Embryonic facial prominence (tissue), 1 donor: ENCODE results near the gene ITPRID1.
"Not testable (repeated sequence)": the region's sequence is repeated elsewhere in the genome, so short reads cannot be mapped to it uniquely, and the experiment has no call there.

ENCODE experiments used
- DNase-seq: peaks from one replicate; pipeline ENCODE4 v3.0.0-alpha.2; 2016; ENCODE audit errors: extremely low spot score

ITPRID1 gene

GRCh38 chr7:31513790-31514189, at the start of gene ITPRID1:
ITPRID1 (plus strand) TSS chr7:31514090; CDS start chr7:31553025, 38,935 bp downstream.
- no peak for DNase-seq

DNA sequence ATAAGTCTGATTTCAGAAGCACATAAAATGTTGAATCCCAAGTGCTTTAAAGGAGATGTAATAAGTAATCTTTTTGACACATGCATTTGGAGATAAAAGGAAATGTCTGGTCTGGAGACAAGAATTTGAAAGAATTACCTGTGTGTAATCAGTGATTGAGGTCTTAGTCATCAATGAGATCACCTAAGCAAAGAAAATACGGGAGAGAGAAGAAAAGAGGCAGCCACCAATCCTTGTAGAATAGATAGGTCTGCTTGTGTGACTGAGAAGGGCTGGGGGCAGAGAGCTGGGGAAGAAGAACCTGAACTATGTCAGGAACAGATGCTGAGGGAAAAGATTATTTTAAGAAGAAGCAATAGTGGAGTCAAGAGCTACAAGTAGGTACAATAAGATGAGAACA, 49.3 kb upstream of the ITPRID1 start:
- no peak for DNase-seq

GRCh38 chr7:31465285-31465684, 48.6 kb upstream of the ITPRID1 start:
- DNase-seq, result no peak

GRCh38 chr7:31466036-31466435, 47.9 kb upstream of the ITPRID1 start:
- no peak for DNase-seq

DNA sequence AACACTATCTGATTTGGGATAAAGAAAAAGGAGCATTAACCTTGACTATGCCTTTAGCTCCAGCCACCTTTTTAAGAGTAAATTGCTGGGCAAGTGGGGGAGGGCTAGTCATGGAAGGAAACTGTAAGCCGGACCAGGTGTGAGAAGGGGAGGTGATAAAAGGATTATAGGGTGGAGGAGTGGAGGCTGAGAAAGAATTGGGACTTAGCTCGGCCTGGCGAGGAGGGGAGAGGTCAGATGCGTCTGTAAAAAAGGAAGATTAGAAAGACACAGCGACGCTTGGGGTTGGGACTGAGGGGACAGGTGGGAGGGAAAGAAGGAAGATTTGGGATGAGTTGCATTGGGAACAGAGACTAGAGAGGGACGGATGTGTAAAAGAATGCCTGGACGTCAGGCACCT, 43.0 kb upstream of the ITPRID1 start:
- DNase-seq, result not testable (repeated sequence)

DNA sequence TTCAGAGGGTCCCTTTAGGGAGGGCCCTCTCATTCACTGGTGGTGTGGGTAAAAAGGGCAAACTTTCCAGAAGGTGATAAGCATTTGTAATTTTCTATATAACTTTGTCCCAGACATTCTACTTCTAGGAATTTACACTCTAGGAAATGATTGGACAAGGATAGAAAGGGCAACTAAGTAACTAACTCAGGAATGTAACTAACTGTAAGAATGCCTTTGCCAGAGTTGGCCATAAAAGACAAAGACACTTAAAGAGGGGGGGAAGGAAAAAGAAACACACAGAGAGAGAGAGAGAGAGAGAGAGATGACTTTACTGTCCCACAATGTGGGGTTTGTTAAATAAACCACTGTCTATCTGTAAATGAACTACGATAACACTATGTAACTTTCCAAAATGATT, 38.5 kb upstream of the ITPRID1 start:
- DNase-seq, result no peak

DNA sequence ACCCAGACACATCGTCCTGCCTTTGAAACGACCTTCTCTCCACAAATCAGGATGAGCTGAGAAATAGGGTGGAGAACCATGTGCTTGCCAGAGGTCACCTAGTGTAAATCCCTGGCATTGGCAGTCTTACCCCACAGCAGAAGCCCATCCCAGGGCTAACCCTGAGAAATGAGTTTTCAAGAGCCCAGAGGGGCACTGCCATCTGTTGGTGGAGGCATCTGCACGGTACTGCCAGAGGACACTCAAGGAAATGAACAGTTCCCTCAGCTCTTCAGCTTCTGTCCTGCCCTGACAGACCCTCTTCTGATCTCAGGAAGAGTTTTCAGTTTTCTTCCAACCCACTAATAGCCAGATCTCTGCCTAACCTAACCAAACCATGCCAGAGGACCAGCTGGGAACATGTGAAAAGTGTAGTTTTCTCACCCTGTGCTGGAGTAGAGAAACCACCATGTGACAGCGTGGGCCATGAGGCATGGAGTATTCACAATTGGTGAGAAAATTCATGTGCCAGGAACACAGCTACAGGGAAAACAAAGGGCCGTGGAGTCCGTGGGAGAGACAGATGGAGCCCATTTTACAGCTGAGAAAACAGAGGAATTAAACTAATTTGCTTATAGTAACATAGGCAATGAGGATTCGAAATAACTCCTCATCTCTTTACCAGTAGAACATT, 37.7 kb upstream of the ITPRID1 start:
- DNase-seq, result no peak

DNA sequence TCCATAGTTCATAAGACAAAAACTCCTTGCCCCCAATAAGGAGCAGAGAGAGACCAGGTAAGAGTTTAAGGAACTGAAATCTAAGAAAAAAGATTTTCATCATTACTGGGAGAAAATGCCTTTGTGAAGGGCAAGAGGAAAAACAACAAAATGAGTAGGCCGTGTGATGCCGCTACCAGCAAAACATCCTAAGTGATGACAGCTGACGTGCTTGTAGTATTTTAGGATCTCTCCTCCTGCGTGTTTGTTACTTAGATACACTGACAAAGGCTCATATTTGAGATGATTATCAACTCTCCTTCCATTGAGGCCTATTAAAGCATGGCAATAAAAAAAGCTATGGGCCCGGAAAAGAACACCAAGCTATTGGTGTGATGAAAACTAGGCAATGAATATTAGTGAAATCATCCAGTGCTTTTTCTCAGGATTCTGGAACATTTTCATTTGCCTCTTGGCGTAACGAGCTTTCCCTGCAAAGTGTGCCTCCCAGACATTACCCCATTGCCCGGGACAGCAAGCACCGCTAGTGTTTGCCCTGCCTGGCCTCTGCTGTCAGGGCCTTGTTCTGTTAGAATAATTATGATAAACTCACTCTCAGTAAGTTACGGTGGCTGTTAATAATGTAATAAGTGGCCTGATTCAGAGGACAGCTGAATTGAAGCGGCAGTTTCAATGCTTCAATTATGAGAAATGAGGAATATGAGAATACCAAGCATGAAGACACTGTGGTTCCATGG, 36.8 kb upstream of the ITPRID1 start:
- no peak for DNase-seq

DNA sequence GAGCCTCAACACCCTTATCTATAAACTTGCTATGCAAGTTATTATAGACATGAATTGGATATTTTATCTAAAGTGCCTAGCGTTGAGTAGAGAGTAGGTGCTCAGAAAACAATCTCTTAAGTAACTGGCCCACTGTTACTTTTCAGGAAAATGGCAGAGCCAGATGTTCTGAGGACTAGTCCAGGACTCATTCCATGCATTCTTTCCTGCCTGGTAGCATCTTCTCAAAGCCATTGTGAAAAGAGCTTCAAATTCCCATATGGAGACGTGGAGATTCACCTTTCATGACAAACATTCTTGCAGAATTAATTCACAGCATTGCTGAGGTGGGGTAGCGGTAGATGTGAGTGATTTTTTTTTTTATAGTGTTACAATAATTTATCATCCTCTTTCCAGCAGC, 35.9 kb upstream of the ITPRID1 start:
- DNase-seq, result no peak

GRCh38 chr7:31478721-31479120, 35.2 kb upstream of the ITPRID1 start:
- DNase-seq, result no peak

DNA sequence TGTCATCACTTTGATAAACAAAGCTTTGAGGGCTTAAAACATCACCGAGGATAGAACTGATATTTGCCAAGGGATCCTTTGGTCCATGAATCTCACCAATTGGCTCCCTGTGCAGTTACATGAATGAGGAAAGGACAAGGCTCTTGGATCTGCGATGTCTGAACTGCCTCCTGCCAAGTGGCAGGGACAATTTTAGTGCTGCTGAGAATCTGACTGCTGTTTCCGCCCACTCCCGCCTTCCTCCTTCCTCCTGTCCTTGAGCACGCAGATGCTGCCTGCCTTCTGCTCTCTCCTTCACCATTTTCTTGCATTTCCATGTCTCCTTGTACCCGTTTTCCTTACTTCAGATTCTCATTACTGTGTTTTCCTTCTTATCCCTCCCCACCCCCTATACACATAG, 26.8 kb upstream of the ITPRID1 start:
- no peak for DNase-seq

- no peak for DNase-seq
Observed at GRCh38 chr7:31487476-31487875, 26.4 kb upstream of the ITPRID1 start.

- no peak for DNase-seq
Observed at GRCh38 chr7:31488562-31489203, 25.2 kb upstream of the ITPRID1 start.

DNA sequence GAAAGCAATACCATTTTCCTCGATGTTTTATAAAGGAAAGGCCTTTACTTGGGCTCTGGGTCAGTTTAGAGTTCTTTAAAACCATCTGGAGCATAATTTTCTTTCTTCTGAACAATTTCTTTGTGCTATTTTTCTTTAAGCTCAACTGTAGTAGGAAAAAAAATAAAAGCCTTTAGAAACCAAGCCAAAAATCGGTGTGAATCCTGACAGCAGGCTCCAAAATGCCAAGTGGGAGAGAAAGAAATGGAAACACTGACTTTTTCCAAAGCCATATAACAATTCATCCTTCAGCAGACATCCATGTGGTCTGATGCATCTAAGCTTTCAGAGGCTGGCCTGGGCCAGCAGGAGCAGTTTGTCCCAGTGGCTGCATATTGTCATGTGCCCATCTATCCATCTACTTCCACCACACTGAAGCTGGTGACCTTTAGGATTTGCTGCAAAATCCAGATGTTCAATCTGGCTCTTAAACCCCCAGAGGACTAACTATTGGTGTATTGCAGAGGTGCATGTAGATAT, 23.0 kb upstream of the ITPRID1 start:
- no peak for DNase-seq

DNA sequence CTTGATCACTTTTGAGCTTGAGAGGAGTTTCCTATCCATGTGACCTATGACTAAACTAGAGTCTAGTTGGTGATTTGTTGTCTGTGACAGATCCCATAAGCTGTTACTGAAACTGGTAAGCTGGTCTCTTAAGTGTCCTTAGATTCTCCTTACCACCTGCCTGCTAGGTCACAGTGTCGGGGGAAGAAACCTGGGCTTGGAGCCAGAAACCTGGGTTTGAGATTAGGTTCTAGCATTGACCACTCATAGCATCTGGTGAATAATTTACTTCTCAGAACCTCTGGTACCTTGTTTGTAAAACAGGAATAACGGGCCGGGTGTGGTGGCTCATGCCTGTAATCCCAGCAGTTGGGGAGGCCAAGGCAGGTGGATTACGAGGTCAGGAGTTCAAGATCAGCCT, 21.8 kb upstream of the ITPRID1 start:
- no peak for DNase-seq

DNA sequence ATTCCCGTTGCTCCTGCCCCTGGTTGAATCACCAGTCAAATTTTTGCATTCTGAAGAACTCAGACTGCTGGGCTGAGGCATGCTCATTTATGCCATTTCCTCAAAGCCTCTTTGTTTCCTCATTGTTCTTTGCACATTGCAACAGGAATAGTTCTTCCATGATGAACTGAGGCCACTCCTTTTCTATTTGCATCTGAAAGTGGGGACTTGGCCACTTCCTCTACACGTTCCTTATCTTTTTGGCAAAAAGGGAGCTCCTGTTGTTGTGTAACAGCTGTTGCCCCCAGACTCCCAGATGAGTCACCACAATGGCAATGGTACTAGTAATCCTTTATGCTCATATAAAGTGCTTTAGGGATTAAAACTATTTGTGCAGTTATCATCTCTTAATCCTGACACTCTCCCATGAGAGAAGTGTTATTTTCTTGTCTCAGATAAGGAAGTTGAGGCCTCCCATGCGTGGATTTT, 20.1 kb upstream of the ITPRID1 start:
- DNase-seq, result no peak

GRCh38 chr7:31494421-31494820, 19.5 kb upstream of the ITPRID1 start:
- DNase-seq, result no peak

GRCh38 chr7:31495653-31496052, 18.2 kb upstream of the ITPRID1 start:
- no peak for DNase-seq

DNA sequence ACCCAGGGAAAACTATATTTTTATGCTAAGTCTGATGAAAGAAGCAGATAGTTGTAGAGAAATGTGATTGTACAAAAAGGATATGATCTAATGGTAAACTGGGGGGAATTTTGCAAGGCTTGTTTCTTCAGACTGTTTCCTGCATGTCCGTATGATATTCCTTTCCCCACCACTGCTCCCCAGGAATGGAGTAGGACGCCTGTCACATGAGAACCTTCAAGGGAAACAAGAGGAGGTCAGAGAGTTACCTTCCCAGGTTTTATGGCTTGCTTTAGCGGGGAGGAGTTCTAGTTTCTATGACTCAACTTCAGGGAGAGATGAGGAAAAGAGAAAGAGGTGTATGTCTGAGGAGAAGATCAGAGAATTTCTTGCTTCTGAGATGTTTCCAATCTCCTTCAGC, 16.4 kb upstream of the ITPRID1 start:
- no peak for DNase-seq

- no peak for DNase-seq
Observed at GRCh38 chr7:31500656-31501055, 13.2 kb upstream of the ITPRID1 start.

DNA sequence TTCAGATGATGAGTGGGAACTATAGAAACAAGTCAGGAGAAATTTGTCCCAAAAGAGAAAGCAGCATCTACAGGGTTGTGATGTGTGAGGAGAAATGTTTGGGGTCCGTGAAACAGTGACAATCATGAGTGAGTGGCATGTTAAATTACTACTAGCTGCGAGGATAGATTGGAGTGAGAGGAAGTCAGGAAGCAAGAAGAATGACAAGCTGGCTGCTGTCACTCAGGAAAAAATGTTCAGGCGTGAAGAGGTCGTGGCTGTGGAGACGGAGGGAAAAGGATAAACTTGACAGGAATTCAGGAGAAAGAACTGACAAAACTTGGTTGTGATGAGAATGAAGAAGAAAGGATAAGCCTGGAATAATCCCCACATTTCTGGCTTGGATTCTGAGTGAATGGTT, 5.1 kb upstream of the ITPRID1 start:
- no peak for DNase-seq

DNA sequence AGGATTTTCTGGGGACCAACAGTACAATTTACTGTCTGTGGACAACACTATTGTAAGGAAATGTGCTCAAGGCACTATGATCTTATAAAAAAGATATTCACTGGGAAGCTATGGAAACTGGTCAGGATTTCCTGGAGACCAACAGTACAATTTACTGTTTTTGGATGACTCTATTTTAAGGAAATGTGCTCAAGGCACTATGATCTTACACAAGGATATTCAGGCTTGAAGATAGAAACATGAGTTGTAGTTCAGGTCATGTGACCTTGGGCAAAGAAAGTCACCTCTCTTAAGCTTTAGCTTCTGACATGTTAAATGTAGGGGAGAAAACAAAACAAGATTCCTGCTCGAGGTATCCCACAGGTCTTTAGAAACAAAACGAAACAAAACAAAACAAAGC, 1.7 kb upstream of the ITPRID1 start:
- no peak for DNase-seq
